HG03045 (cell line): ENCODE data around the gene PRKAG2.

ENCODE experiments used
- ATAC-seq: cut with Tn5 transposase; IDR thresholded peaks from one replicate; pipeline ENCODE4 v1.9.1; 2021; ENCODE audit warnings: mild to moderate bottlenecking, moderate library complexity; ENCODE audit not compliant: unreplicated experiment

Gene PRKAG2

GRCh38 chr7:151821226-151821625, 55.7 kb downstream of the PRKAG2 start:
- no peak for ATAC-seq

DNA sequence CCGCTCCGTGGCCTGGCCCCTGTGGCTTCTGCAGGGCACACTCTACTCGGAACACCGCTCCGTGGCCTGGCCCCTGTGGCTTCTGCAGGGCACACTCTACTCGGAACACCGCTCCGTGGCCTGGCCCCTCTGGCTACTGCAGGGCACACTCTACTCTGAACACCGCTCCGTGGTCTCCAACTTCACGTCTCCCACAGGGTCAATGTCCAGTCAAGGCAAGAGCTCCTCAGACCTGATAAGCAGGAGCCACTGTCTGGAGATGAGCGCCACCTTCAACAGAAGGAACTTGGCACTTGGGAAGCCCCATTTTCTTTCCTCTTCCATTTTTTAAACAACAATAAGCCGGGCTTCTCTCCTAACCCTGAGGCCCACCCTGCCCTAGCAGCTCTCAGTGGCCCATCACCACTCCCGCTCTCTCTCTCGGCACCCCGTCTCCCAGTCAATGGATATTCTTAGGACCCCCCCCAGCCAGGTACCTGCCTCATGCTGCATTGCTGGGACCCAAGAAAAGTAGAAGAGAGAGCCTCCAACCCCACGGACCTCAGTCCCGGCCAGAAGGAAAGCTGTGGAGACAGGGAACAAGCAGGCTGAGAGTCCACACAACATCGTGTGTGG, 56.3 kb downstream of the PRKAG2 start:
- no peak for ATAC-seq

GRCh38 chr7:151819866-151820265, 57.0 kb downstream of the PRKAG2 start:
- no peak for ATAC-seq

DNA sequence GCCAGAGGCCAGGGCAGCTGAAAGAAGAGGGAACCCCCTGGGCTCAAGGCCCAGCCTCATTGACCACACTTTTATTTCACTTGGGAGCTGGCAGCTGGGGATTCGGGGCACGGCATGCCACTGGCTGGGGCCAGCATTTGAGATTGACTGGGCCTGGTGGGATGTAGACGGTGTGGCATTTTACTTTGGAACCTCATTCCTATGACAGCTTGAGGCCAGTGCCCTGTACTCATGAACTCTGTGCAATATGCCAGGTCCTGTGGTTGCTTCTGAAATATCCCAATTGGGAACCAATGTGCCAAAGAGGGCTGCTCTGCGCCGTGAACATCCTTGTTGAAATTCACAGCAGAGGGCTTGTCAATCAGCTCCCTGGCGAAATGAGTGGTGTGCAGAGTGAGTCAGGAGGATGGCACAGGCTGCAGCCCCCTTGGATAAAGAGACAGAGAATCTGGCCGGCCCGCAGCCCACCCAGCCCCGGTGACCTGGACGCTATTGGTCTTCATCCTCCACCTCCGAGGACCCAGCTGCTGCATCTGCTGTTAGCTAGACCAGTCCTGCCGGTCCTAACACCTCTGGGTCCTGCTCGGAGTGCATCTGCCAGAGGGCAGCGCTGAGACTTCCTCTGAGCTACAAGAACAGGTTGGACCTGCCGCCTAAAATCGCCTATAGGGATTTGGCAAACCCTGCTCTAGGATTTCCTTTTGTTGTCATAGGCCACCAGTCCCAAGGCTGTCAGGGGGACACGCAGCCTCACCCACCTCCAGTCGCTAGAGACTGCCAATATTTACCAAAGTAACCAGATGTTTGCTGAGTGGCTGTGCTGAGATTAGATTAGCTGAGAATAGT, 58.0 kb downstream of the PRKAG2 start:
- no peak for ATAC-seq

DNA sequence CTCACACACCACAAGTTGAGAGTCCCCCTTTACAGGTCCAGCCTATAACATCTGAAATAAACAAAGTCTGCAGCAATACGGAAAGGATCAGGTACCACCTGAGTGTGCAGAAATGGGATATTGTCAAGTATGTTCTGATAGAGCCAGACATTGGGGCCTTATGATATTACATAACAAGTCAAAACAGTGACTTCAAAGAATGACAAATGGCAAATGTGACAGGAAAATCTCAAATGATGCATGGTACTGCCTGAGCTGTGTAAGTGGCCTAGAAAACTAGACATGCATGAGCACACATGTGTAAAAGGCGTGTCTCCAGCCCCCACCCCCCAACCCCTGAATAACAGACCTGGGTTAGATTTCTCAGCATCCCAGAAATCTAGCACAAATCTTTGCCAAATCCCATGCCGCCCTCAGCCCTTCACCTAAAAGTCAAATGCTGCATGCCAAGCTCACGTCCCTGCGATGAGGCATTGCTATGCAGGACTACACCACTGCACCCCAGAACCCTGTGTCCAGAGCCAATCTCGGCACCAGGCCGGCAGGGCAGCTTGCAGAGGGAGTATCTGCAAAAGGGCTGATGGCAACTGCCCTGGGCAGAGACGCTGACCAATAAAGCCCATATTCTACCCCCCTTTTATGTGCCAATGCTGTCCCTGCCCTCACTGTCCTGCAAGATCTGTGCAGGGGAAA, 58.8 kb downstream of the PRKAG2 start:
- no peak for ATAC-seq

- ATAC-seq = no peak
Observed at GRCh38 chr7:151817315-151817690, 59.6 kb downstream of the PRKAG2 start.

GRCh38 chr7:151816562-151817314, 60.2 kb downstream of the PRKAG2 start:
- ATAC-seq = no peak

- ATAC-seq = no peak
Observed at GRCh38 chr7:151815419-151815818, 61.5 kb downstream of the PRKAG2 start.

- ATAC-seq = no peak
Observed at GRCh38 chr7:151814400-151815009, 62.4 kb downstream of the PRKAG2 start.

DNA sequence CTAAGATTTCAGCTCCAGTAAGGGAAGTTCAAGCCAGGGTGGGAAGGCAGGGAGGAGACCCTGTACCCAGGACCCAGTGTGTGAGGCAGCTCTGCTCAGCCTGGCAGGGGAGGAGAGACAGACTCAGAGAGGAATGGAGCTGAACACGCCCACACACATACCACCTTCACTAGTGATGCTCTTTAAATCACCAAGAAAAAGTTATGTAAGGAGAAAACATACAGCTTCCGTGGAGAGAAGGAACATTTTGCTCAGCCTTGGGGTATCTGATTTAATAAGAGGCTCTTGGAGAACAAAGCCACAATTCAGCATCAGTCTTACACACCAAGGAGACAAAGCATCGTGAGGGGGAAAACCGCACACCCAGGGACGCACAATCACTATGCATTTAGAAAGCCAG, 62.9 kb downstream of the PRKAG2 start:
- no peak for ATAC-seq

GRCh38 chr7:151813445-151813844, 63.5 kb downstream of the PRKAG2 start:
- ATAC-seq = no peak

- no peak for ATAC-seq
Observed at GRCh38 chr7:151812967-151813366, 63.9 kb downstream of the PRKAG2 start.

GRCh38 chr7:151810441-151811232, 66.3 kb downstream of the PRKAG2 start:
- ATAC-seq = no peak

DNA sequence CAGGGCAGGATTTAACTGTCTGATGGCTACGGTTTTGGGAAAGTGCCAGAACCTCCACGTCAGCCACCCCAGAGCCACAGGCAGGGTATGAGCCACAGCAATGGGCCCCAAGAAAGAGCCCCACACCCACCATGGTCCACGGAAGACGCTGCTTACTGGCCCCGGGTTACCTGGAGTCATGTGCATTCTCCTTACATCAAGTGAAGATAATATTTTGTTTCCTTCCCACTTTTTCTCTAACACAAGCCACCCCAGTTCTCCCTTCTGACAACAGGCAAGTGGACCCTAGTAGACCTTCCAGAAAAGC, 67.1 kb downstream of the PRKAG2 start:
- ATAC-seq = no peak

- ATAC-seq = no peak
Observed at GRCh38 chr7:151809146-151809863, 67.6 kb downstream of the PRKAG2 start.

GRCh38 chr7:151808400-151809145, 68.3 kb downstream of the PRKAG2 start:
- no peak for ATAC-seq

DNA sequence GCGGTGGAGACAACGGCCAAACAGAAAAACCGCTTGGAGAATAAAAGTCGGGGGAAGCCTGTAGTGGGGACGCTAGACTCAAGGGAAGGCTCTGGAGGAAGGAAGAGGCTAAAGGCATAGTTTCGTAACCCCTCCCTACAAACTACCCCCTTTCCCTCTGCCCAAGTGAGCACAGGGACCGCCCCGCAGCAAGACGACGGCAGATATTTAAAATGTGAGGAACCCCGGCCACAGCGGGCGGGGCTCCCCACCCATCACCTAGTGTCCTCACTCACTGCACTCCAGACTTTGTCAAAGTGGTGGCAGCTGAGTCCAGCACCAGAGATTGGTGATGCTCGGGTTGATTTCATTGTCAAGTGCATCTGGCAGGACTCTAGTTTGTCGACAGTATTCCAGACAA, 69.1 kb downstream of the PRKAG2 start:
- no peak for ATAC-seq

- no peak for ATAC-seq
Observed at GRCh38 chr7:151806952-151807775, 69.8 kb downstream of the PRKAG2 start.
